ENCODE data around the gene TSPAN17.

Gene TSPAN17

GRCh38 chr5:176608937-176609723 is 38.2 kb upstream of the TSPAN17 start:
- peak overlapping the region; percentile 61 for H3K4me3 ChIP-seq (ENCODE audit: low read depth, low read length)
- TF ChIP-seq CTCF (IDR thresholded peaks at IDR 0.05; ENCODE audit: low read depth, low read length), result no peak

DNA sequence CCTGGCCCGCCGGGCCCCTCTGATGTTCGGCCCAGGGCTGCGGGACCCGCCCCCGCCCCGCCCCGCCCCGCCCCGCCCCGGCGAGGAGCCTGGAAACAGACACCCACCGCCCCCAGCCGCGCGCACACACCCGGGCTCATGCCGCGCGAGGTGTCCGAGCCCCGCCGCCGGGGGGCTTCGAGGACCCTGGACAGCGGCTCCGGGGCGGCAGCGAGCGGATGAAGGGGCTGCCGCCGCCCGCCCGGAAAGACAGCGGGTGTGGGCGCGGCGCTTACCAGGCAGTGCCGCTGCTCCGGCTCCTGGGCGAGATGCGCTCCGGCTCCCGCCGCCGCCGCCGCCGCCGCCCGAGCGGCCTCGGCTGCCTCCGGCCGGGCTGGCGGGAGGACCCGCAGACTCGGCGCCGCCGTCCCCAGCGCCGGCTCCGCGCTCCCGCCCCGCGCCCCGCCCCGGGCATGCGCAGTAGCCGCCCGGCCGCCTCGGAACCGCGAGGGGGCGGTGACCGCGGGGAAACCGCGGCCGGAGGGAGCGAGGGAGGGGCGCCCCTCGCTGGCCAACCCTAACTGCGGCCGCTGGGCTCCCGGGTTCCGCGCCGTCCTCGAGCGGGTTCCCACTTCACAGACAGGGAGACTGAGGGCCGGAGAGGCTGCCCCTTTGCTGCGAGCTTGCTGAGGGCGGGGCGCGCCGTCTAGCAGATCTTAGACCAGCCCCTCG is 37.4 kb upstream of the TSPAN17 start, which contains the start of gene GPRIN1:
GPRIN1 (minus strand) TSS at position 433 of the 711 bp plus-strand sequence. CDS start 10,322 bp downstream, outside the sequence.
- H3K4me3 ChIP-seq (ENCODE audit: low read depth, low read length), result peak within 1 kb of the TSS; percentile 67

GRCh38 chr5:176610435-176610773 is 36.9 kb upstream of the TSPAN17 start:
- no peak for TF ChIP-seq CTCF (IDR thresholded peaks at IDR 0.05; ENCODE audit: low read depth, low read length)
- H3K4me3 ChIP-seq (ENCODE audit: low read depth, low read length), result peak overlapping the region; percentile 67

More for the DNA sequence above, 37.4 kb upstream of the TSPAN17 start, which contains the start of gene GPRIN1:
- TF ChIP-seq CTCF (IDR thresholded peaks at IDR 0.05; ENCODE audit: low read depth, low read length), result no peak

DNA sequence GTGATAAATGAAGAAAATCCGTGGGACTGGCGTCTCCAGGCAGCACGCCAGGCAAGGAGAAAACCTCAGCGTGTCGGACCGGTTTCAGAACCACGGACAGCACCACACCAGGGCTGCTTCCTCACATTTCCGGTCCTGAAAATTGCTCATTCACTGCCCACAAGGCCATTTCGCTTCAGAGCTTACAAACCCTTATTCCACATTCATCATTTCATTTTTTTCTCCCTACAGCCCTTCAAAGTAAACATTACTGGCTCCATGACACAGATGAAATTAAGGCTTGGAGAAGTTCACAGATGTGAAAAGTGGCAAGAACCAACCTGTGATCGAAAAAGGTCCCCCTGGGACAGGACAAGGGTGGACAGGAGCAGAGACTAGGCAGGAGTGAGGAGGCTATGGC is 35.8 kb upstream of the TSPAN17 start:
- no peak for TF ChIP-seq CTCF (IDR thresholded peaks at IDR 0.05; ENCODE audit: low read depth, low read length)
- no peak overlapping the region for H3K4me3 ChIP-seq (ENCODE audit: low read depth, low read length)

- TF ChIP-seq CTCF (IDR thresholded peaks at IDR 0.05; ENCODE audit: low read depth, low read length), result no peak
- no peak overlapping the region for H3K4me3 ChIP-seq (ENCODE audit: low read depth, low read length)
Observed at GRCh38 chr5:176612008-176612407, 35.3 kb upstream of the TSPAN17 start.

GRCh38 chr5:176612855-176613254 is 34.4 kb upstream of the TSPAN17 start:
- no peak overlapping the region for H3K4me3 ChIP-seq (ENCODE audit: low read depth, low read length)
- TF ChIP-seq CTCF (IDR thresholded peaks at IDR 0.05; ENCODE audit: low read depth, low read length), result no peak
